Measurements from ENCODE around the gene DEDD2. TPM values are rescaled to one million over a fixed set of nuclear protein-coding genes. Genes with fewer than 3 reads are reported as not detected.
A peak's percentile ranks its signal among the peaks of the same experiment; 100 is the strongest.

Gene DEDD2
- total RNA-seq, 1 donor from 2014 or later = 35.6 TPM

- no peak for ATAC-seq
- intact Hi-C loops (cut with DNase I) = no loop called here
- TF ChIP-seq CTCF (IDR thresholded peaks at IDR 0.05) = no peak
- DNase-seq = no peak
- Histone ChIP-seq H3K27ac (no peak overlapping the region), H3K9me3 (no peaks in the 10 kb centered on the region), H3K4me3 (no peak overlapping the region), H3K27me3 (ENCODE audit: low read depth) (peaks cover 73% of the 10 kb centered on the region), H3K36me3 (no peaks in the 10 kb centered on the region), H3K4me1 (peaks cover 14% of the 10 kb centered on the region)
Observed at GRCh38 chr19:42177686-42178019, 39.8 kb downstream of the DEDD2 start.

GRCh38 chr19:42176990-42177685 lies 40.3 kb downstream of the DEDD2 start:
- DNase-seq (peak; percentile 80), ATAC-seq (peak; percentile 89 to 93)
- TF ChIP-seq CTCF (IDR thresholded peaks at IDR 0.05) = peak; percentile 46
- H3K4me3 ChIP-seq = peak overlapping the region; percentile 42
- H3K4me1 ChIP-seq = peaks cover 14% of the 10 kb centered on the region
- intact Hi-C loops (cut with DNase I) = no loop called here
- no peaks in the 10 kb centered on the region for H3K36me3 ChIP-seq
- H3K27ac ChIP-seq = no peak overlapping the region
- H3K9me3 ChIP-seq = no peaks in the 10 kb centered on the region
- peaks cover 77% of the 10 kb centered on the region for H3K27me3 ChIP-seq (ENCODE audit: low read depth)

- DNase-seq (no peak), ATAC-seq (peak; percentile 52 to 66)
- Histone ChIP-seq H3K9me3 (no peaks in the 10 kb centered on the region), H3K4me1 (peaks cover 14% of the 10 kb centered on the region), H3K4me3 (peak overlapping the region; percentile 42), H3K27me3 (ENCODE audit: low read depth) (peaks cover 81% of the 10 kb centered on the region), H3K36me3 (no peaks in the 10 kb centered on the region), H3K27ac (no peak overlapping the region)
- TF ChIP-seq CTCF (IDR thresholded peaks at IDR 0.05) = no peak
- intact Hi-C loops (cut with DNase I) = no loop called here
Observed at GRCh38 chr19:42176649-42176989, 40.9 kb downstream of the DEDD2 start.

GRCh38 chr19:42175952-42176648 lies 41.4 kb downstream of the DEDD2 start:
- Histone ChIP-seq H3K36me3 (no peaks in the 10 kb centered on the region), H3K27me3 (ENCODE audit: low read depth) (peaks cover 77% of the 10 kb centered on the region), H3K9me3 (no peaks in the 10 kb centered on the region), H3K4me1 (peaks cover 14% of the 10 kb centered on the region), H3K4me3 (peak overlapping the region; percentile 42), H3K27ac (no peak overlapping the region)
- intact Hi-C loops (cut with DNase I) = no loop called here
- ATAC-seq (peak in 1 of 2 donors; percentile 50), DNase-seq (no peak)
- no peak for TF ChIP-seq CTCF (IDR thresholded peaks at IDR 0.05)

- no peaks in the 10 kb centered on the region for H3K9me3 ChIP-seq
- H3K36me3 ChIP-seq = no peaks in the 10 kb centered on the region
- TF ChIP-seq CTCF (IDR thresholded peaks at IDR 0.05) = no peak
- no peak overlapping the region for H3K4me3 ChIP-seq
- H3K27ac ChIP-seq = no peak overlapping the region
- ATAC-seq (no peak), DNase-seq (no peak)
- intact Hi-C loops (cut with DNase I) = no loop called here
- H3K4me1 ChIP-seq = peaks cover 14% of the 10 kb centered on the region
- peaks cover 67% of the 10 kb centered on the region for H3K27me3 ChIP-seq (ENCODE audit: low read depth)
Observed at GRCh38 chr19:42174958-42175734, 42.3 kb downstream of the DEDD2 start.

Measured in lower lobe of right lung (tissue), 2 donors.